DMS114 treated with DMSO at 0.1 percent for 48 hours (cell line): ENCODE data around the gene CHAC1.

Experiments
- DNase-seq: peaks from one replicate; lab custom pipeline; 2025; ENCODE audit not compliant: unreplicated experiment; lab: John Stamatoyannopoulos, UW

CHAC1 gene

GRCh38 chr15:40952901-40953712, at the start of gene CHAC1:
Gene CHAC1, plus strand, starts transcription at chr15:40953471. Its CDS starts 113 bp downstream, at chr15:40953584.
- peak; percentile 93 for DNase-seq

- DNase-seq: no peak
Observed at GRCh38 chr15:40904552-40905201, 48.6 kb upstream of the CHAC1 start.

- peak; percentile 47 for DNase-seq
Observed at GRCh38 chr15:40906091-40906990, 46.9 kb upstream of the CHAC1 start.

- no peak for DNase-seq
Observed at GRCh38 chr15:40906991-40907802, 46.1 kb upstream of the CHAC1 start.

- no peak for DNase-seq
Observed at GRCh38 chr15:40908095-40908494, 45.2 kb upstream of the CHAC1 start.

DNA sequence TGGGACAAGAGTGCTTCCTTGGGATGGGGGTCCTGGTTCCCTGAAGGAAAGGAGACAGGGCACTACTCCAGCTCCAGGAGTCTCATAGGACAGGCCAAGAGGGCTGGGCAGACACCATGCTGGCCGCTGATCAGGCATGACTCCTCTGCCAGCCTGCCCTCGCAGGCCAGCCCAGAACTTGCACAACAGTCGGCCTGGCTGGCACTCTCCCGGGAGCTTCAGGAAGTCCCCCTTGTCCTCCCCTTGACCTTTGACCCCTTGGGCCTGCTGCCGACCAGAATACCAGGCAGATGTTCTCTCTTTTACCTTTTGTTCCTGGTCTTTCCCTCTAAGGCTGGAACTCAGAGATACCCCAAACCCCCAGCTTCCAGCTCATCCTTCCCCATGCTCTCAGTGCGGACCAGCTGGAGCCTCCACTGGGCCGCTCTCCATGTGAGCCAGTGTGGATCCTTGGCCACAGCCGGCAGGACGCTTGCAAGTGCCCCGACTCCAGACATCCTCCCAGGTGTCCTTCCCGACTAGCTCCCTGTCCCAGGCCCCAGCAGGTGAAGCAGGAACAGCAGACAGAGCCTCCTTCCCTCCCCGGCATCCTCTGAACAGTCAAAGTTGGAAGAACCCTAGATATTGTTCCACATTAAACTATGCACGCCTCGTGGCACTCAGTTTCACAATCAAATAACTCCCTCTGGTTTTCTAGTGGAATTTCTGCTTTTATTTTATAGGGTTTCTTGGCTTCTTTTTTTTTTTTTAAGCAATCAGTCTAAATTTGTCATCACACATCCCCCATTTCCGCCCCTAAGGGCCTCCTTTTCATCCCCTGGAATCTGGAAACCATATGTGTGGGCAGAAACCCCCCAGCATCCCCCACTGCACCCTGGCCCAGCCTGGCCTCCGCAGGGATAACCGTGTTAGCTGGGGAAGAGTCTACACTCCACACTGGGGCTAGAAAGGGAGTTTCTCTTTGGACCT, 43.3 kb upstream of the CHAC1 start:
- no peak for DNase-seq

- no peak for DNase-seq
Observed at GRCh38 chr15:40911141-40911540, 42.1 kb upstream of the CHAC1 start.

GRCh38 chr15:40911693-40912092, 41.6 kb upstream of the CHAC1 start:
- DNase-seq: no peak

GRCh38 chr15:40912478-40912877, 40.8 kb upstream of the CHAC1 start:
- DNase-seq: no peak

DNA sequence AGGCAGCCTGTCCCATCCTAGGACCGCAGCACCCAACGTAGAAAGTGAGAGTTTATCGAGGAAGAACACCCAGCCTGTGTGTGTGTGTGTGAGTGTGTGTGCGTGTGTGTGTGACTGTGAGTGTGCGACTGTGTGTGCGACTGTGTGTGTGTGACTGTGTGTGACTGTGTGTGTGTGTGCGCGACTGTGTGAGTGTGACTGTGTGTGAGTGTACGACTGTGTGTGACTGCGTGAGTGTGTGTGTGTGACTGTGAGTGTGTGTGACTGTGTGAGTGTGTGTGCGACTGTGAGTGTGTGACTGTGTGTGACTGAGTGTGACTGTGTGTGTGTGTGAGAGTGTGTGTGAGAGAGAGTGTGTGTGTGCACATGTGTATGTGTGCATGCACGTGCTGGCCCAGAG, 39.3 kb upstream of the CHAC1 start:
- DNase-seq: no peak

- DNase-seq: no peak
Observed at GRCh38 chr15:40914486-40914885, 38.8 kb upstream of the CHAC1 start.

DNA sequence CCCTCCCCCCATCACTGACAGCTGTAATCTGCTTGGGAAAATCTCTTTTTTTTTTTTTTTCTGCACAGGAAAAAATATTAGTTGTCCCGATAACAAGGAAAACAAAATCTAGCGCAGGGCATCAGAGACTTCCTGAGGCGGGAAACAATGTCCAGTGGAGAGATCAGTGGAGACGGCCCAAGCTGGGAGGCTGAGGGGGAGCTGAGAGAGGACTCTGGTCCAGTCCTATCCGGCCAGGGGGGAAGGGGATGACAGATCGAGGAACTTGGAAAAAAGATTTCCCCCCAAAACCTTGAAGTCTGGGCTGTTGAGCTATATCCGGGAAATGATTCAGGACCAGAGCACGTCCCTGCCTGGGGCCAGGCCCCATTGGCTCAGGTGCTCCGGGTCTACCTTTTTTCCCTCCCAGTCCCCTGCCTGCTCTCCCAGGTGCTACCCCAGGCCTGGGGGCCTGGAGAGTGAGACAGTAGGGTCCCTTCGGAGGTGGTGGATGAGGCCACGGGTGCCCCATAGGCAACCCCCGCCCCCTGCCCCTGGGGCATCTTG, 38.1 kb upstream of the CHAC1 start:
- DNase-seq: no peak

GRCh38 chr15:40915679-40916078, 37.6 kb upstream of the CHAC1 start:
- no peak for DNase-seq

DNA sequence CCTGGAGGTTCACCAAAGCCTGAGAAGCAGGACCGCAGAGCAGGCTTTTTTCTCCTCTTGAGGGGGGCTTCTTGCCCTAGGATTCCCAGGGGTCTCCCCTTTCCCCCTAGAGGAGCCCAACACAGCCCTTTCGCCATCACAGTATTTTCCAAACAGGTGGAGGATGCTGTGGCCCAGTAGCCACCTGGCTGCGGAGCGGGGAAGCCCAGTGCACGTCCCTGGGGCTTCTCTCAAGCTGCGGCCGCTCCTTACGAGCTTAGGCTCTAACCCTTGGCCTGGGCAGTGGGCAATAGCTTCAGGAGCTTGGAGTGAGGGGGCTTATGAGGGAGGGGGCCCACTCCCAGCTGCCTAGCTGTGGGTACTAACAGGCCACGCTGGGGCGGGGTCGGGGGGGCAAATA, 35.7 kb upstream of the CHAC1 start:
- no peak for DNase-seq

GRCh38 chr15:40918146-40918798, 35.0 kb upstream of the CHAC1 start:
- no peak for DNase-seq

DNA sequence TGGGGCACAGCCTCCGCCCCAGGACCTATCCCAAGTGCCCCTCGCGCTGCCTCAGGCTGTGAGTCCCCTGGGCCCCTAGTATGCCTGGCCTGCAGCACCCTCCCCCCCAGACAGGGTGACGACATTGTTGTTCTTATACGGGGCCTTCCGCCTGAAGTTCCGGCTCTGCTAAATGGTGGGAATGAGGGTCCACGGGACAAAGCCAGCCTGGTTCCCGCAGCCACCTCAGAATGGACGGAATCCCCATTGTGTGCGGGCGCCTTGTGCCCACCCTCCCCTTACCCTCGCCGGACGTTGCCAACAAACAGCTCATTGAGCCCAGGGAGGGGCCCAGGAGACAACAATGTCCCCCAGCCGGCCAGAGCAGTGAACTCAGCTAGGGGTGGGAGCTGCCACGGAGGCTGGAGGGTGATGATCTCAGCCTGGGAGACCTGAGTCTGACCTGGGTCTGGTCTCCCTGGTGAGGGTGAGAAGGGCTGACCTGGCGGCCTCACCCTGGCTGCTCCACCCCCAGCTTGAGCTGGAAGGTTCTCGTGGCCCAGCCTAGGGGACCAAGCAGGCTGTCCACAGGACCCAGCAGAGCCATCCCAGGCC, 34.4 kb upstream of the CHAC1 start:
- DNase-seq: no peak

- DNase-seq: no peak
Observed at GRCh38 chr15:40921949-40922607, 31.2 kb upstream of the CHAC1 start.

DNA sequence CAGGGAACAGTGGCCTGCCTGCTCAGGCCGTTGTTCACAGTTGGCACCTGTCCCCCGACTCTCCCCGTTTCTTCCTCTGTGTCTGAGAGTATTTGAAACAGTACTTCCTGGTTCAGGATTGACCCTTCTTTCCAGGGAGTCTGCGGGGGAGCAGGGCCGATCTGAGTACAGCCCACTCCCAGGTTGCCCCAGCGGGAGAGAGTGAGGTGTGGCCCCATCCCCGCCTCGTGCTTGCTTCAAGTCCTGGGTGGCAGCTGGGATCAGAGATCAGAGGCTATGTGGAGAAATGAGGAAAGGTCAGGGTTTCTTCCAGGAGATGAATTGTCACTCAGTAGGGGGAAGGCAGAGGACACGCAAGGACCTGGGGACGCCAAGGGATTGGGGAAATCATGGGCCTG, 30.7 kb upstream of the CHAC1 start:
- DNase-seq: no peak
